GM13976 (cell line): ENCODE measurements around the gene ESPN.
A peak's percentile ranks its signal among the peaks of the same experiment; 100 is the strongest.

Experiments
- DNase-seq: peaks from one replicate; pipeline ENCODE4 v3.0.0; 2012; ENCODE audit warnings: low spot score
- CTCF ChIP-seq: IDR thresholded peaks from 2 replicates; pipeline ENCODE4 v1.5.1; 2012; ENCODE audit warnings: borderline replicate concordance, mild to moderate bottlenecking; ENCODE audit not compliant: insufficient read depth; ENCODE audit errors: extremely low read depth, missing control alignments, control extremely low read depth
- in situ Hi-C: fragments of 300-500 bp; cut with MboI; formaldehyde crosslinking; loops from one replicate; pipeline ENCODE4 v1.12.0; 2022; ENCODE audit warnings: low sequenced_read_pairs, mixed read lengths, inconsistent platforms; ENCODE audit not compliant: unreplicated experiment

Gene ESPN

DNA sequence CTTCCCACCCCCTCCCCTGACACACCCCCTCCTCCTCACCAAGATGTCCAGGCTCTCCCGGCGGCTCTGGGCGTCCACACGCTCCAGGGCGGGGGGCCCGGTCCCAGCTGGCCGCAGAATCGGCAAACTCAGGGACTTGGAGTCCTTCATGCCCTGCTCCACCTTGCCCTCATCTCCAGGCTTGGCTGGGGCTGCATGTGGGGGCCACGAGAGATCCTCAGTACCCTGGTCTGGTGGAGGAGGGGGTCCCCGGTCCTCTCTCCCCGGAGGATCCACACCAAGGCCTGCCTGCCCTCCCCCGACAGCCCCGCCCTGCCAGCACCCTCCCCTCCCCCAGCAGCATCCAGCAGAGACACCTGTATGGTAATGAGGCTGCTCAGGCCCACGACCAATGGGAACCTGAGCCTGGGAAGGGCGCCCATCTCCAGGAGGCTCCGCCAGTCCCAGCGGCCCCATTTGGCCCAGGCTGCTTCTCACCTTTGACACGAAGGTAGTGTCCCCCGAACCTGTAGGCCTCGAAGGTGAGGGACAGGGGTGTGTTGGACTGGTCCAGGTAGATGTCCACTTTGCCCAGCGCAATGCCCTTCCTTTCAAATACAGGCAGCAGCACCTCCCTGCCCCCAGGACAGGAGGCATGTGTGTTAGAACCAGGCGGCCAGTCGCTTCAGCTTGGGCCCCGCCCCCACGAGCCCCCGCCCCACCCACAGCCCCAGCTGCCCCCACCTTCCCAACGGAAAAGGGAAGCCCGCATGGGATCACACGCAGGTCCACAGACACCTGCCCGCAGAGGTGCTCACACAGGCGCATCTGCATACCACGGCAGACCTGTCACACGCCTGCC, 49.6 kb downstream of the ESPN start:
- no peak for DNase-seq
- in situ Hi-C loops = no loop called here
- TF ChIP-seq CTCF = no peak

- TF ChIP-seq CTCF = no peak
- no peak for DNase-seq
- in situ Hi-C loops = no loop called here
Observed at GRCh38 chr1:6474815-6475282, 50.3 kb downstream of the ESPN start.

- in situ Hi-C loops = no loop called here
- DNase-seq = peak; percentile 92
Observed at GRCh38 chr1:6475381-6476133, 51.0 kb downstream of the ESPN start.

GRCh38 chr1:6476483-6476882, 51.9 kb downstream of the ESPN start:
- in situ Hi-C loops = no loop called here
- no peak for TF ChIP-seq CTCF
- DNase-seq = no peak

More at GRCh38 chr1:6475381-6476133, 51.0 kb downstream of the ESPN start:
- peak; percentile 90 for TF ChIP-seq CTCF

- DNase-seq = no peak
- TF ChIP-seq CTCF = no peak
- in situ Hi-C loops = no loop called here
Observed at GRCh38 chr1:6477039-6477820, 52.7 kb downstream of the ESPN start.

GRCh38 chr1:6481820-6482219, 57.2 kb downstream of the ESPN start:
- in situ Hi-C loops = no loop called here
- no peak for TF ChIP-seq CTCF
- no peak for DNase-seq
